T-helper 2 cell treated with Interferon-gamma antibody and Interleukin-4, amounts not matched to agents 100 ng/mL and 5 ng/mL, for 36 hours (primary cell): ENCODE data around the gene PLPP7. TPM values are rescaled to one million over a fixed set of nuclear protein-coding genes. Genes with fewer than 3 reads are reported as not detected.

Source experiments
- intact Hi-C: fragments of 100-400 bp; cut with micrococcal nuclease; formaldehyde crosslinking; loops from one replicate; pipeline ENCODE4 v1.15.1; 2023
- total RNA-seq: library from RNA; stranded (reverse); gene quantifications from 2 replicates; pipeline ENCODE4 v1.2.3, GENCODE V29; 2022

Gene PLPP7
- total RNA-seq, 1 donor from 2014 or later: not detected

DNA sequence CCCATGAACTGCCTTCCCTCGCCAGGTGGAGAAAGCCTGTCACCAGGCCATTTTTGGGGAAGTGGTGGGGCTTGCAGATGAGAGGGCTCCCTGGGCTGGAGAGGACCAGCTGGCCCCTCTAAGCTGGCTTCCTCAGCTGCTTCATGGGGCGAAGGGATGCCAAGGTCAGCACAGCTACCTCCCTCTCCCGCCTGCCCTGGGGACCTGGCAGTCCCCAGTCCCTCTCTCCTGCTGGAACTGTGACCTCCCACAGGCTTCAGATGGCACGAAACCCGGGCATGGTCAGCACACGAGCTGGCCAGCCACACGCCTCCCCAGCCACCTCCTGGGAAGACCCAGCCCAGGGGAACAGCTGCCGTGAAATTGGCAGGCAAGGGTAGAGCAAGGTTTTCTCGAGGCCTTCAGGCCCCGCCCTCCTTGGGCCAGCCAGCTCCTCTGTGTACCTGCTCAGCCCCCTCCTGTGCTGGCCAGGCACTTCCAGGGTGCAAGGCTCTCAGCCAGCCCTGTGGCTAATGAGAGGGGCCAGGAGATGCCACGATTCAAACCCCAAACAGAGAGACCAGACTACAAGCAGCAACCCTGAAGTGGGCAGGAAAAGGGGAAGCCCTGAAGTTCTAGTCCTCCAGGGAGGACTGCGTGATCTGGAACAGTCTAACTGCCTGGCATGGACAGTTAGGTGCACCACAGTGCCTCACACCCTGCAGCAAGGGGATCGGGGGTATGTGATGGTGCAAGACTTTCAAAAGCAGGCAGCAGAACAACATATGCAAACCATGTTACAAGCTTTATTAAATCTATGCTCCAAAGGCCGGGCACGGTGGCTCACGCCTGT, 12.9 kb downstream of the PLPP7 start:
- intact Hi-C loops: no loop called here

DNA sequence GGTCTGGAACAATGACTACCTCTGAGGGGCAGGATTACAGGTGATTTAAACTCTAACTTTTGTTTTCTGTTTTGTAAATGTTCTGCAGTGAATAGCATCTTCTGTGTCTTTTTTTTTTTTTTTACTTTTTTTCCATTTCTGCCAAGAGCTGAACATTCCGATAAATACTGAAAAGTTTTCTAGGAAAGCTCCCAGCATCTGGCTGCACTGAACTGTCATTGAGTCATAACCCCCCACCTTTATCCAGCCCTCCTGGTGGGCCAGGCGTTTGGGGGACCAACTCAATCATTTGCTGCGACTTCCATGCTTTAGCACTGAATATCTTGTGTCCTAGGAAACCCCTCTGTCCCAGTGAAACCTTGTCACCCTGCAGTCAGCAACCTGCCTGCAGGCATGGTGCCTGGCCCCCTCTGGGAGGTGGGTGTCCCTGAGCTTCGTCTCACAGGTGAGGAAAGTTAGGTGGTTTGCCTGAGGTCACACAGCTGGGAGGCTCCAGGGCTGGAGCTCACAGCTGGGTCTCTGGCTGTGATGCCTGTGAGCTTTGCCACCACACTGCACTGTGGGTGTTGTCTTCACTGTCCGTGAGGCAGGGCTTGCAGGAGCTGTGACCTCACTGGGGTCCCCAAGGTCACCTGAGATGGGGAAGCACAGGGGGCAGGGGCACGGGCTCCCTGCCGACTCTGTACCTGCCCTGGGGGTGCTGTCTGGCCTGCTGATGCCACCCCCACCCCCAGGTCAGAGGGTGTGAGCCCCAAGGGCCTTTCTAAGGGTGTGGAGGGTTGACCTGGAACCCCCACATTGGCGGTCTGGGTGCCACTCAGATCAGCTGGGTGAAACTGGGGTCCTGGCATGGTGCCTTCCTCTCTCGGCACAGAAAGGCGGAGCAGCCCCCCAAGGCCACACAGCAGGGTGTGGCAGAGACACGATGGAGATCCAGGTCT, 14.1 kb downstream of the PLPP7 start:
- intact Hi-C loops: no loop called here

DNA sequence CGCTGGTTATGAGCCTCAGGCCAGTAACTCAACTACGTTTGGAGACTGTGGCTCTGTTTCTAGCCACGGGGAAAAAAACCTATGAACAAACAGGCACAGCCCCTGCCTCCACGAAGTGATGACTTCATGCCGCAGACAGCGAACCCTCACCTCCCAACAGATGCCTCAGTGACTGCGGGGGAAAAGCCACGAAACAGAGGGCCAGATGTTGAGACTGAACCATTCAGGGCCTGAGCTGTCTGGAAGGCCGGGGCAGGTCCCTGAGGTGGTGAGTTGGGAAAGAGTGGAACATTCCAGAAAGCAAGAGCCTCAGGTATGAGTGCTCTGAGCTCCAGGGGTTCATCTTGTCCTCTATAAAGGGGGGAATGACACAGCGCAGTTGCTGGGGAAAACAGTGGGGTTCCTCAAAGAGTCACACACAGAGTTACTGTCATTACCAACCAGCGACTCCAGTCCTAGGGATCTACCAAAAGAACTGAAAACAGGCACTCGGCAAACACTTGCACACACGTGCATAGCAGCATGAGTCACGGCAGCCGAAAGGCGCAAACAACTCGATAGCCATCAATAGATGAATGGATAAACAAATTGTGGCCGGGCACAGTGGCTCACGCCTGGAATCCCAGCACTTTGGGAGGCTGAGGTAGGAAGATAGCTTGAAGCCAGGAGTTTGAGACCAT, 15.3 kb downstream of the PLPP7 start:
- intact Hi-C loops: no loop called here

DNA sequence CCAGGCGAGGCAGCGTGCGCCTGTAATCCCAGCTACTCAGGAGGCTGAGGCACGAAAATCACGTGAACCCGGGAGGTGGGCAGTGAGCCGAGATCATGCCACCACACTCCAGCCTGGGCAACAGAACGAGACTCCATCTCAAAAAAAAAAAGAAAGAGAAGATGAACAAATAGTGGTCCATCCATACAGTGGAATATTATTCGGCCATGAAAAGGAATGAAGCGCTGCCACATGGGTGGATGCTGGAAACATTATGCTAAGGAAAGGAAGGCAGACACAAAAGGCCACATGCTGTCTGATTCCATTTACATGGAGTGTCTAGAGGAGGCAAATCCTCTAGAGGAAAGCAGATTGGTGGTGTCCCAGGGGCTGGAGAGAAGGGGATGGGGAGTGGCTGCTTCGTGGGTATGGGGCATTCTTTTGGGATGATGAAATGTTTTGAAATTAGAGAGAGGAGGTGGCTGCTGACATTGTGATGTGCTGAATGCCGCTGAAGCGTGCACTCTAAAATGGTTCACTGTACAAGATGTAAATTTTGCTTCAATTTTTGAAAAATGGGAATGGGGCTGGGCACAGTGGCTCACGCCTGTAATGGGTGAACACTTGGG, 17.0 kb downstream of the PLPP7 start:
- intact Hi-C loops: no loop called here

DNA sequence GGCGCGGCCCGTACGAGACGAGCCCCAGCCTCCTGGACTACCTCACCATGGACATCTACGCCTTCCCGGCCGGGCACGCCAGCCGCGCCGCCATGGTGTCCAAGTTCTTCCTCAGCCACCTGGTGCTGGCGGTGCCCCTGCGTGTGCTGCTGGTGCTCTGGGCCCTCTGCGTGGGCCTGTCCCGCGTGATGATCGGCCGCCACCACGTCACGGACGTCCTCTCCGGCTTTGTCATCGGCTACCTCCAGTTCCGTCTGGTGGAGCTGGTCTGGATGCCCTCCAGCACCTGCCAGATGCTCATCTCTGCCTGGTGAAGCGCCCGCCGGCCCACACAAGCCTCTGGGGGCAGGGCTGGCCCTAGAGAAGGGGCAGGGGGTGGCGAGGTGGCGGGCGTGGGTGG, 18.5 kb downstream of the PLPP7 start:
- intact Hi-C loops: no loop called here

DNA sequence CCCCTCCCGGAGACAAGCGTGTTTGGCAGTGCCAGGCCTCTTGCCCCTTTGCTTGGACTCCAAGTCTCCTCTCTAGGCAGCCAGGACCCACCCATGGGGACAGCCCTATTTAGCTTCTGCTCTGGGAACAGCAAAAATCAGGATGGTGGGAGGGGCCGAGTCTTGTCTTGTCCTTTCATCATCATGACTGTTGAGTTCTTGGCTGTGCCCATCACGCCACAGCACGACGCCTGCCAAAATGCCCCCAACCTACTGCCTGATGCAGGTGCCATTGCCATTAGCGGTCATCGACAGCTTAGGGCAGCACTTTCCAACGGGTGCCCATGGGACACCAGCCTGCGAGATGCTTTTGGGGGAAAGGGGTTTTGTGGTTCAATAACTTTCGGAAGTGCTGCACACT, 18.9 kb downstream of the PLPP7 start:
- intact Hi-C loops: no loop called here

DNA sequence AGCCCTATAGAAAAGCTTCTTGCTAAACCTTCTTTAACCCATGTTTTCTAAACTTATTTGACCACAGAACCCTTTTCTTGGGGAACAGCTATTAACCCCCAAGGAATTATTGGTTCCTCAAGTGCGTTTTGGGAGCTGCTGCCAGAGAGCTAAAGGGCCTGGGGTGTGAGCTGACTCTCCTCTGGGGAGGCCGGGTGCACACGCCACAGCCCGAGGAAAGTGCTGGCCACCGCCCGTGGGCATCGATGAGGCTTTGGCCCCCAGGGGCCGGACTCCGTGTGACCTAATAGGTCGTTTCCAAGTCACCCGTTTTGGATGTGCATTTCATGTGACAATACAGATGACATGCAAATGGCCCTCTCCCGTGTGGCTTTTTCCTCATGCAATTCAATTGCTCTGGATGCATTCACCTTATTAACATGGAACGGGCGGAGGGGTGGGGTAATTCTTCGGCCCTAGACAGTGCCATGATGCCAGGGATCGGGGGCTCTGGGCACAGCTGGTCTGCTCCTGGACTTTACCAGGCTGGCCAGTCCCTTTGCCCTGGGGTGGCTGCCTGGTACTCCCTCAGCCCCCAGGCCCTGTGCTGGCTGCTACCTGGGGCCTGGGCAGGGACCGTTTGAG, 19.5 kb downstream of the PLPP7 start:
- intact Hi-C loops: no loop called here

DNA sequence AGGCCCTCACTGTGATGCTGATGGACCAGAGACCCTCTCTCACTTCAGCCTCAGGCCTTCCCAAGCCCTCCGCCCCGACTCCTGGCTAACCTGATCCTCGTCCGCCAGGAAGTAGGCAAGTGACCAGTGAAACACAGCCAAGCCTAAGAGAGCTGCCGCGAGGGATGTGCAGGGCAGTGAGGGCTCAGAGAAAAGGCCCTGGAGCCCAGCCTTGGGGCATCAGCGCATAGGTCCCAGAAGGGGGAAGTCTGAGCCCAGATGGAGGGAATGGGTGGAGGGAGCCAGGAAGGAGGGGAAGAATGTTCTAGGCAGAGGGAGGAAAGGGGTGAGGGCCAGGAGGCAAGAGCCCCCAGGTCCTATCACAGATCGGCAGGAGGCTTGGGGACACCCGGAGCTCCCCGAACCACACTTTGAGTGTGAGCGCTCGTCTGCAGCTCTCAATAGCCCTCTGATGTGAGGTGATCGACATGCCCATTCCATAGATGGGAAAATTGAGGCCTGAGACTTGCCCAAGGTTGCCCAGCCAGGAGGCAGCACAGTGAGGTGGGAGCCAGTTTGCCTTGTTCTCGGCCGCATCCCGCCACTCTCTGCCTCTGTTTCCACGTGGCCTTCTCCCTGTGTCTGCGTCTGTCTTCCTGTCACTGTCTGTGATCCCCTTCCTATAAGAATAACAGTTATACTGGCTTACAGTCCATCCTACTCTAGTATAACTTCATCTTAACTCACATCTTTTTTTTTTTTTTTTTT, 20.2 kb downstream of the PLPP7 start:
- intact Hi-C loops: no loop called here

DNA sequence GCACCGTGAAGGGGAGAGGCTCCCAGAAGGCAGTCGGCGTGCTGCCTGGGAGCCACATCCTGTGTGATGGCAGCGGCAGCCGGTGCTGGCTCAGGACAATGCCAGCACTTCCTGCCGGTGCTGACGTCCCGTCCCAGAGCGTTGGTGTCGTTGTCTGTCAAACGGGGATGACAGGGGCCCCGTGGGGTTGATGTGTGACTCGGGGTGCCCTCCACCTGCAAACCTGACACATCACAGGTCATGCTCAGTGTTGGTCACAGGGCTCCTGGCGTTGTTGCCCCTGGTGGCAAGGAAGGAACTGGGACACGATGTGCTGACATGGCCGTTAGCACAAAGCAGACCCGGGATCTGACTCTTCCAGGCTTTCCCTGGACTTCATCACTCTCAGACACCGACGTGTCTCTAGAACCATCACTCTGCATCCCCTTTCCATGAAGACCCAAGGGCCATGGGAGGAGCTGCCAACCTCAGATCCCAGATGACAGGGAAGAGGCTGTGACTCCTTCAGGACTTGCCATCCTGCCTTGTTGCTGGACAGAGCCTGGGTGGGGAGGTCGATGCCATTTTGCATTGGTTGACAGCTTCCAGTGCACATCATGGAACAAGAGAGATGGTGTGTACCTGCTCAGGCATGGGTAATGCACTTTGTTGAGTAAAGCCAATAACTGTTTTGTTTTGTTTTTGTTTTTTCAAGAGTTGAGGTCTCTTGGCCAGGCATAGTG, 21.5 kb downstream of the PLPP7 start:
- intact Hi-C loops: no loop called here

DNA sequence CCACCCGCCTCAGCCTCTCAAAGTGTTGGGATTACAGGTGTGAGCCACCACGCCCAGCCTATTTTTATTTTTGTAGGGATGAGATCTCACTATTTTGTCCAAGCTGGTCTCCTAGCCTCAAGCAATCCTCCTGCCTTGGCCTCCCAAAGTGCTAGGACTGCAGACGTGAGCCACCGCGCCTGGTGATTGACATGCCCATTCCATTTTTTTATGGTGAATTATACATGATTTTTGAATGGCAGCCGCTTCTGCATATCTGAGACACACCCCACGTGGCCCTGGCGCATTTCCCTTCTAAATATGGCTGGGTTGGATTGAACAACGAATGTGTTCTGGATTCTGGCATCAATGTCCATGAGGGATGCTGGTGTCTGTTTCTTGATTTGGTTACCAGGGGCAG, 22.7 kb downstream of the PLPP7 start:
- intact Hi-C loops: no loop called here

DNA sequence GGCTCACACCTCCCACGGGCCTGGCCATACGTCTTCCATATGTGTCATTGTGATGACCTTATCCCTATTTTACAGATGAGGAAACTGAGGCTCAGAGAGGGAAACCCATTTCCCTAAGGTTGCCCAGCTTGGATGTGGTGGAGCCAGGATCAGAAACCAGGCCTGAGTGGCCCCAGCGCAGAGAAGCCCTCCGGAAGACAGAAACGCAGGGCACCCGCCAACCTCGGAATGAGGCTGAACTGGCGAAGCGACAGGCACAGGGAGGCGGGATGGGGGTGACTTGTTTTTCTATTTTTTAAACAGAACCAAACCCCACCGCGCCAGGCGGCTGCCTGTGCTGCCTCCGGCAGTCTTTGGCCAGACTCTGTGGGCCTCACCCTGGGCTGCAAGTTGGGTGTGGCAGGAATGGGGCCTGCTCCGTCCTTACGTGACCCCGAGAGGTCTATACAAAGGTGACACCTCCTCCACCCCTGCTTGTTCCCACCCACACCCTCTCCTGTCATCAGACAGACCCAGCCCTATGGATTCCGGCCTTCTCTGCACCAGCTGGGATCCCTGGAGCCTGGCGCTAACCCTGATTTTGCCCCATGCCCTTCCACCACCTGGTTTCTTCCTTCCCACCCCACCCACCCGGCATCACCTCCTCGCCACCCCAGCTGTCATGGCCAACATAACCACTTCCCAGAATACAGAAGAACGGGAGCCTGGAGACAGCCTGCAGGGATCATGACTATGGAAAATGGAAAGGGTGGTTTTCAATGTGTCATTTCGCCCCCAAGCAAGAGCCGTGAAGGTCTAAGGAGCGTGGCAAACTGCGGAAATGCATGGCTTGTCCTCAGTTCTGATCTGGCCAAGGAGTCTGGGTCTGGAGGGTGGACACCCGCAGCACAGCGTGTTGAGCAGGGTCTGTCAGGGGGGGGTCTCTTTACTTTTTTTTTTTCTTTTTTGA, 23.6 kb downstream of the PLPP7 start:
- intact Hi-C loops: no loop called here

DNA sequence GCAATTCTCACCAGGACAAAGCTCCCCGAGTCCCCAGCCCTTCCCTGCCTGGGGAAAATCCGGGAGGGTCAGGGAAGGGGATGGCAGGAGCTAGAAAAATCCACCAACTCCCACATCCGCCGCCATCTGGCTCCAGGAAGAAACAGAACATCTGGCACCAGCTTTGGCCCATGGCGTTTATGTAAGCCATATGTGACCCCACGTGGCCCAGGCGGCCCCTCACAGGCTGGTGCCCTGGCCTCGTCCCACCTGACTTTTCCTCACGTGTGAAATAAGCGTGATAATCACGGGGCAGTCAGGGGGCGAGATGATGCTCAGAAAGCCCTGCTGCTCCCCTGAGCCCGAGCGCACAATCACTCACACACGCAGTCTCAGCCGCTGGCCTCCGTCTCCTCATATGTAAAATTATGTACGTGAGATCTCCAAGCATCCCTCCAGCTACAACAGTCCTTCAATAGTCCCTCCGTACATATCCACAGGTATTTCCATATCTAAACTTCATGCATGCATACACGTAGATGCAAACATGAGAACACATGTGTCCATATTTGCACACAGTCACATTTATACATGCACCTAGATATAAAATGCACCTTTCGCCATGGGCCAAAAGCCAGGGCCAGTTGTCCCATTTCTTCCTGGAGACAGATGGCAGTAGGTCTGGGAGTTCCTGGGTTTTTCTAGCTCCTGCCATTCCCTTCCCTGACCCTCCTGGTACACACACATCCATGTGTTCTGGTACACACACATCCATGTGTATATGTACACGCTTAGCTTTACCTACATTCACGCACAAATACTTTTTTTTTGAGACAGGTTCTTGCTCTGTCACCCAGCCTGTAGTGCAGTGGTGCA, 28.9 kb downstream of the PLPP7 start:
- intact Hi-C loops: no loop called here

DNA sequence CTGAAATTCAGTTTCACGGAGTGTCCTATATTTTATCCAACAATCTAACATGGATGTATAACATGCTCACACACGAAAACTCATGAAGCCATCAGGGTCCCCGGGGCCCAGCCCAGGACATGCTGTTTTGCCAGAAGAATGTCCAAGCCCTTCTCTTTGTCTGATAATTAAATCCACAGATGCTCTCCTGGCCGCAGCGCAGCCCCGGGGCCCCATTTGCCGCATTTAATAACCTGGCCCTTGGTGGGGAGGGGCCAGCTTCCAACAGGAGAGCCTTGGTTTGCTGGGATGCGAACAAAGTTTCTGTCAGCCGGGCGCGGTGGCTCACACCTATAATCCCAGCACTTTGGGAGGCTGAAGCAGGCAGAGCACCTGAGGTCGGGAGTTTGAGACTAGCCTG, 30.0 kb downstream of the PLPP7 start:
- intact Hi-C loops: no loop called here

DNA sequence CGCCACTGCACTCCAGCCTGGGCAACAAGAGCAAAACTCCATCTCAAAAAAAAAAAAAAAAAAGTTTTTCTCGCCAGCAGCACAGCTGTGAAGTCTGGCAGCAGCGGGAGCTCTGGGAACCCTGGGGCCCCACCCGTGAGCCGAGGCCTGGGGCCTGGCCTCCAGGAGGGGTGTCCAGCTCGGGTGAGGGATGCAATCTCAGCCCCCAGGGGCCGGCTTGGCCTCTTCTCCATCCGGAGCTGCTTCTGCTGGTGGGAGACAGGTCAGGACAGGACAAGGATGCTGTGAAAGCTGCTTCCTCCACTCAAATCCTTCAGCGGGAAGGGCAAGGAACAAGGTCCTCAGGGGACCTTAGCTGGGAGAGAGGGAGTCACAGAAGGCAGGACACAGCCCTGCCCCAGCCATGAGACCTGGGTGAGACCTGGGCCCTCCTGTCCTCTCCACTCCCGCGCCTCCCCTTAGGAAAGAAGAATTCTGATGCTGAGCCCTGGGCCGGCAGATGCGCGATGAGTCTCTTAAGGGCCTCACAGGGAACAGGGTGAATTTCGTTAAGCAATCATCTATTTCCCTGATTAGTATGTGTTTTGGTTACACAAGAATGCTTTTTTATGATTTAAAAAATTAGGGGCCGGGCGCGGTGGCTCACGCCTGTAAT, 30.6 kb downstream of the PLPP7 start:
- intact Hi-C loops: no loop called here

DNA sequence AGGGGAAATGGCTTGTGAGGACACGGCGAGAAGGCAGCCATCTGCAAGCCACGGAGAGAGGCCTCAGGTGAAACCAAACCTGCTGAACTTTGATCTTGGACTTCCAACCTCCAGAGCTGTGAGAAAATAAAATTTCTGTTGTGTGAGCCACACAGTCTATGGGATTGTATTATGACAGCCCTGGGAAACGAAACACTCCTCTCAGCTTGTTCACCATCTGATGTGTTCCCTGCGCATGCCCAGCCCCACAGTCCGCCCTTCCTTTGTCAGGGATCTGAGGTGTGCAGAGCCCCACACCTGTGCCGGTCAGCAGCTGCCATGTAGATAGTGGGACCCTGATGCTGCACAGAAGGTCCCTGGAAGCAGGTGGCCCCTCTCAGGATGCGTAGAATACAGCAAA, 34.1 kb downstream of the PLPP7 start:
- intact Hi-C loops: no loop called here

DNA sequence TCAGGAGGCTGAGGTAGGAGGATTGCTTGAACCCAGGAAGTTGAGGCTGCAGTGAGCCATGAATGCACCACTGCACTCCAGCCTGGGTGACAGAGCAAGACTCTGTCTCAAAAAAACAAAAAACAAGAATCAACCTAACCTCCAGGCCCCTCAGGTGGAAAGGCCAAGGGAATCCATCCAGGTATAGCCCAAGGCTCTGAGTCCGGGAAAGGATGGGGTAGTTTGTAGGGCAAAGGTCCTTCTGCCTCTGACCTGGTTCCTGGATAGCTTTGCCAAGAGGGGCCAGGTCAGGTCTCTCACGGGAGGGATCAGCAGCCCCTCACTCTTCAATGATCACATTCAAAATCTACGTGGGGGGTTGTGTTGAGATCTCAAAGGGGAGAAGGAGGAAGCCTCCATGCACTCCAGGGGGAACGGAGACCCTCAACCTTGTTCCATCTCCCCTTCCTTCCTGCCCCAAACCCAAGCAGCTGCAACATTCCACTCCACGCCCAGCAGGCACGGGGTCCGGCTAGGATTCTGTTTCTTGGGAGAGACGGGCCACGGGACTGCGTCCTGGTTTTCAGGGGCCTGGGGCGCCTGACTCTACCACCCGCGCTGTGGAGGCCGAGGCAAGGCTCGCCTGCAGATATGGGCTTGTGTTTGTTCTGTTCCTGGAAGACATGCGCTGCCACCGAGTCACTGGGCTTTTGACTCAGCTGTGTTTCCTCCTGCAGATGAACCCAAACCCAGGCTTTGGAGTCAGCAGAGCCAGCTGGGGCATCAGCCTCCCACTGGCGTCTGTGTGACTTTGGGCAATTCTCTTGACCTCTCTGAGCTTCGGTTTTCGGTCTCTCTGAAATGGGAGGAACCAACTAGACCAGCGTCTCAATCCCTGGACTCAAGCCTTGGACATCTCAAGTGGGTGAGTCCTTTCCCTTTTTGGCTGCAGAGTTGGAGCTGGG, 35.5 kb downstream of the PLPP7 start:
- intact Hi-C loops: no loop called here
